ES-I3 (cell line): Measurements from ENCODE around the gene SPG11.

ENCODE experiments used
- H3K36me3 ChIP-seq: 2 replicates; pipeline ENCODE4 v1.6.1; 2013; ENCODE audit warnings: mild to moderate bottlenecking, low read length, control low read depth, moderate library complexity; ENCODE audit not compliant: insufficient read depth
- H3K4me1 ChIP-seq: 2 replicates; pipeline ENCODE4 v1.6.1; 2013; ENCODE audit warnings: mild to moderate bottlenecking, control low read depth, low read length; ENCODE audit not compliant: insufficient read depth
- H3K9ac ChIP-seq: 2 replicates; pipeline ENCODE4 v1.6.1; 2013; ENCODE audit warnings: low read depth, mild to moderate bottlenecking, low read length, moderate library complexity
- H3K9me3 ChIP-seq: 2 replicates; pipeline ENCODE4 v1.6.1; 2013; ENCODE audit warnings: mild to moderate bottlenecking, low read length, moderate library complexity; ENCODE audit not compliant: control insufficient read depth, insufficient read depth

SPG11 gene

DNA sequence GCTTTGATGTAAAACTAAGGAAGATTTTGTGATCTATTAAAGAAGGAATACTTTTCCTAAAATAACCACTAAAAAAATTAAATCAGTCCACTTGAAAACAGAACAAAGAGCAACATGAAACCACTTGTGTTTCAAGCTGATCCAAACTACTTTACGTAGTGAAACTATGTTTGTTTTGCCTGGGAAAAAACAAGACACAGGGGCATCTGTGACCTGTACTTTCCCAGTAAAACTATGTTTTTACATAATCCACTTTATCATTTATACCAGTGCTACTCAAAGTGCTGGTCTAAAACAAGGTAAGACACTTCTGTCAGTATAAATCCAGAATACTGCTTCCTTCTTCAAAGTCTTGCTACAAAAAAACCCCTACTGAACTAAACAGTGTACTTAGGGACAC lies 56.7 kb downstream of the SPG11 start:
- Histone ChIP-seq H3K9me3 (no peaks in the 10 kb centered on the region), H3K36me3 (peaks cover 9% of the 10 kb centered on the region), H3K9ac (no peak overlapping the region), H3K4me1 (no peaks in the 10 kb centered on the region)

DNA sequence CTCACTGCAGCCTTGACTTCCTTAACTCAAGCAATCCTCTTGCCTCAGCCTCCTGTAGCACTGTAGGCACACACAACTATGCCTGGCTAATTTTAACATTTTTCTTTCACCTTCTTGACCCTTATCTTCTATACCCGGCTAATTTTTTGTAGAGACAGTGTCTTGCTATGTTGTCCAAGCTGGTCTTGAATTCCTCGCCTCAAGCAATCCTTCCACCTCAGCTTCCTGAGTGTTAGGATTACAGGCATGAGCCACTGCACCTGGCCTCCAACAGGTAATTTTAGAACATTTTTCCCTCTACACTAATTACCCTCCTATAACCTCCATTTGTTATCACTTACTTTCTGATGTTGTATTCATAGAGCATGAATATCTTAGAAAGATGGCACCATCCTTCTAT lies 60.3 kb downstream of the SPG11 start:
- Histone ChIP-seq H3K4me1 (no peaks in the 10 kb centered on the region), H3K36me3 (peaks cover 10% of the 10 kb centered on the region), H3K9me3 (no peaks in the 10 kb centered on the region), H3K9ac (no peak overlapping the region)

DNA sequence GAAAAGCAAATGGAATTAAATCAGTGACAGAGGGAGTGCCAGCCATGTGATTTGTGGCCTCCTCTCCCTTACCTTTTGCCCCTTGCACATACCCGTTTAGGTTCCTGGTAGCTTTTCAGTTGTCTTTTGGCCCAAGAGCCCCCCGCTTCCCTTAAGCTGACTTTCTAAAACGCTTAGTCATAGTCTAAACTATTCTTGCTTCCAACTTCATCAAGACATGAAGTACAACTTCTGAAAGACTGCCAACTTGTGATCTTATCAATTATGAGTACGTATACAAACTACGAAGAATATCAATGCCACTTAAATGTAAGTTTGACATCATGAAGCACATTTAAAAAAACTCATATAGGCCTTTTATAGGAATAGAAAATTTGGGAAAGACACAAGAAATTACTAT lies 64.6 kb downstream of the SPG11 start:
- Histone ChIP-seq H3K36me3 (peaks cover 23% of the 10 kb centered on the region), H3K9me3 (no peaks in the 10 kb centered on the region), H3K9ac (no peak overlapping the region), H3K4me1 (no peaks in the 10 kb centered on the region)

DNA sequence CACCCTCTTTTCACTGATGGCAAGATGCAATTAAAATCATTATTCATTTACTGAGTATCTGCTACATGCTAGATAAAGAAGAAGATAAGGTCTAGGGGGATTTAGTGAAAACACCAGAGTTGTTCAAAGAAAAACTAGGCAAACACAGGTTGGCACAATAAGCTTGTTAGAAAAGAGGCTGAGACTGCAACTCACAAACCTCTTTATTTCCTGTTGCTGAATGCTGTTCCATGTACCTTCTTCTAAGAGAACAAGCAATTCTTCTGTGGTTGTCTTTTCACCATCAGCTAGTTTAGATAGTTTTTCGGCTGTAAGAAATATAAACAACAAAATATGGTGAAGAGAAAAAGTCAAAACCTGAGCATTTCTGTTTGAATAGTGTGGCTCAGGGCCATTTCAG lies 65.4 kb downstream of the SPG11 start:
- H3K4me1 ChIP-seq: no peaks in the 10 kb centered on the region
- peaks cover 23% of the 10 kb centered on the region for H3K36me3 ChIP-seq
- H3K9me3 ChIP-seq: no peaks in the 10 kb centered on the region
- no peak overlapping the region for H3K9ac ChIP-seq

DNA sequence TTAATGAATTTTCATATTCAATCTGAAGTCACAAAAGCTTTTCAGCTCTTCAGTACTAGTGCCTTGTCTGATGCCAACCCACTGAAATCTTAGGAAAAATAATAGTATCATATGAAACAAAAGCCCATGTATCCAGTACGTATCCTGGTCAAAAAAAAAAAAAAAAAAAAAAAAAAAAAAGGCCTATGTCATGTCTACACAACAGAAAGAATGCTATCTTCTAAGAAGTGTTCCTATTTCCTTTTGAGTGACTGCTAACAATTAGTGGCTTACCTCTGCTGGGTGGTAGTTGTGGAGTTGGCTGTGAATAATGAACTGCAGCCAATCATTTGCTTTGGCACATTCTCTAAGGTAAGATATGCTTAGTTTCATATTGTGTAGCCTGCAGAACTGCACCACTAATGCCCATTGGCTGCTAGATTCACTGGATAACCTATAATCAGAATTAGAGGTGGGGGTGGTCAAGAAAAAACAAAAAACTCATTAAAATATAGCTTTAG lies 66.9 kb downstream of the SPG11 start:
- Histone ChIP-seq H3K4me1 (no peaks in the 10 kb centered on the region), H3K9me3 (no peaks in the 10 kb centered on the region), H3K36me3 (peaks cover 31% of the 10 kb centered on the region), H3K9ac (no peak overlapping the region)

DNA sequence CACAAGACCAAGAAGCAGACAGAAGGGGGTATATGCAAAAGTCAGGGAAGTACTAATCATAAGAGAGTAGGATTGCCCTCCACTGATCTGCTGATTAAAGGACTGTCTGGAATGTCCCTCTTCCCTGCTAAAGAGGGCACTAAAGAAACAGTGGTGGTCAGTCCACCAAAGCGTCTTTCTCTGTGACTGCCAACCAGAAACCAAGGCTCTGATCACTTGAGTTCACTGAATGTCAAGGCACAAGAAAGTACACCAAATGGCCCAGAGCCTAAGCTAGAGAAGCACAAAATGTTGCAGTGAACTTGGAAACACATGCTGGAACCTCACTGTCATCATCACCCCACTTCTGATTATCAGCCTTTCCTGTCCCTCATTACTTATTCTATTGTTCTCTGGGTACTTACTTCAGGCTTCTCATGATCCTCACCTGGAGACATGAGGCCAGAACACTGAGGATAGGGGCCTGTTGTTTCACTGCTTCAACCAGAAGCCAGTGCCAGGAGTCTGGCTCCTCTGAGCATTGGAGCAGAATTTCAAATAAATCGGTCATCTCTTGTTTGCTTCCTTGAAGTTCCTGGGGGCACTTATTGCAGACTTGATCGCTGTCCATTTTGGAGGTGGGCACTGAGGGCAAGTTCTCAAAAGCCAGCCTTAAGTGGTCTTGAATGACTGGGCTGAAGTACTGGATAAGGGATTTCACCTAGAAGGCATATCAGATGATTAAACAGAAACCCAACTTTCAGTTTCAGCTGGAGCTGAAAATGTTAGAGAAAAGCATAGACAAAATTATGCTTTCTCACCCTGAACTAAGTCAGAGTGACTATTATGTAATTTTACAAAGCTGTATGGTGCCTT lies 67.6 kb downstream of the SPG11 start:
- Histone ChIP-seq H3K36me3 (peaks cover 31% of the 10 kb centered on the region), H3K4me1 (no peaks in the 10 kb centered on the region), H3K9me3 (no peaks in the 10 kb centered on the region), H3K9ac (no peak overlapping the region)

DNA sequence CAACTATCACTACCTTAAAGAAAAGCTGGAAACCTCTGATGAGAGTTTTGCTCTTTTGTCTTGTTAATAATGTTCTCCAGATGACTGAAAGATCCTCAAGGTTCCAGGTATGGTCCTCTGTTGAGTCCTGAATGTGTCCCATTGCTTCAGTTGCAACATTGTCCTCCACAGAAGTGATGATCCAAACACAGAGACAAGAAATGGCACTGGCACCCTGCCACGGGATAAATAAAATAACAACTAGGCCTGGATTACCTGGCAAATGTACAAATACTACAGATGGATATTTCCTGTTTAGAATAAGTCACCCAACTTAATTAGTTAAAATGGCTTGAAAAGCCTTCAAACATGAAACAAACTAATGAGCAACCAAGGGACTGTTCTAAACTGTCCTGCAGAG lies 68.2 kb downstream of the SPG11 start:
- Histone ChIP-seq H3K9me3 (no peaks in the 10 kb centered on the region), H3K4me1 (no peaks in the 10 kb centered on the region), H3K36me3 (peaks cover 35% of the 10 kb centered on the region)

DNA sequence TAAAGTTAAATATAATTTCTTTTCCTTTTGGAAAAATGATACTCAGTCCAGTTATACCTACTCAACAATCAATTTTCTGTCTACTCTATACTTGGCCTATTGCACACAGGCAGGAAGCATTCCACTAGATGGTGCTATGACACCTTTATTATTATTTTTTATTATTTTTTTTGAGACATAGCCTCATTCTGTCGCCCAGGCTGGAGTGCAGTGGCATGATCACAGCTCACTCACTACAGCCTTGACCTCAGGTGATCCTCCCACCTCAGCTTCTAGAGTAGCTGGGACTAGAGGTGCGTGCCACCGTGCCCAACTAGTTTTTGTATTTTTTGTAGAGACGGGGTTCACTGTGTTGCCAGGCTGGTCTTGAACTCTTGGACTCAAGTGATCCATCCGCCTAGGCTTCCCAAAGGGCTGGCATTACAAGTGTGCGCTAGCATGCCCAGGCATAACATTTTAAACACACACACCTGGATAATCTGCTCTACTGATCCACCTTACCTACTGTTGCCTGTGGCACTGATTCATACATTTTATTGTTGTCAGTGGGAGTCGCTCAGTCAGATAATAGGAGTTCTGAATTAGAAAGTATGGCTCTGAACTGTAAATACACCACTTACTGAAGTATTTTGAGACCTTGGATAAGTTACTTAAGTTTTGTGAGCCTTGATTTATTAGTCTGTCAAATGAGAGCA lies 70.3 kb downstream of the SPG11 start:
- H3K36me3 ChIP-seq: peaks cover 33% of the 10 kb centered on the region
- no peaks in the 10 kb centered on the region for H3K4me1 ChIP-seq
- H3K9ac ChIP-seq: no peak overlapping the region
- no peaks in the 10 kb centered on the region for H3K9me3 ChIP-seq

More for the DNA sequence above, 68.2 kb downstream of the SPG11 start:
- no peak overlapping the region for H3K9ac ChIP-seq

DNA sequence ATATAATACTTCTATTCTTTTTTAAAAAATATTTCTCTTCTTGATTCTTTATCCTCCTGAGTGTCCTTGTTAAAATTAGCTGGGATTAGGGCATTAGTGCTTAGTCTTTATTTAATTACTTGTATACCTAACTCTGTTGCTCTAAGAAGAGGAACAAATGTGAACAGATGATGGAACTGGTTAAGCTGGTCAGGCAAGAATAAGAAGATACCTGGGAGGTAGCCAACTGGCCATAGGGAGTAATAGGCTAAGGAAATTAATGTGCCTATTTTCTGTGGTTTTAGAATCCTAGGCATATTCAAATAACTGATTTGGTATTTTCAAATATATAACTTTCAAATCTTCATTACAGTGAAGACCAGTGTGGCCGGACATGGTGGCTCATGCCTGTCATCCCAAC lies 72.1 kb downstream of the SPG11 start:
- no peaks in the 10 kb centered on the region for H3K4me1 ChIP-seq
- no peak overlapping the region for H3K9ac ChIP-seq
- no peaks in the 10 kb centered on the region for H3K9me3 ChIP-seq
- H3K36me3 ChIP-seq: peaks cover 41% of the 10 kb centered on the region

DNA sequence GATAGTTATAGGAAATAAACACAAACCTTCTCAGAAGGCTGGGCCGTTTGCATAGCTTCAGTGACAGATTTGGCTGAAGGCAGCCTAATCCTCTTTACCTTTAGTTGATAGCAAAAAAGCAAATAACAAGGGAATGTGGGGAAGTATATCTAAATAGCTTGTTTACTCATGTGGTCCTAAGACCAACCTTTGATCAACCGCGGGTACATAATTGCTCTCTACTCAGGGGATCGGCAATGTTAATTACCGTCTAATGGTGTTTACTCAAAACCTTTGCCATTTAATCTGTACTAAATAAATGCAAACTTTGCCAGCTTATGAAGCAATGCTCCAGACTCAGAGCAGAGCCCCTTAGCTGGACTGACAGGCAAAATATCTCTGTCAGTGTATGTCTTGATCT lies 74.9 kb downstream of the SPG11 start:
- Histone ChIP-seq H3K4me1 (no peaks in the 10 kb centered on the region), H3K9ac (no peak overlapping the region), H3K36me3 (peaks cover 35% of the 10 kb centered on the region), H3K9me3 (no peaks in the 10 kb centered on the region)

DNA sequence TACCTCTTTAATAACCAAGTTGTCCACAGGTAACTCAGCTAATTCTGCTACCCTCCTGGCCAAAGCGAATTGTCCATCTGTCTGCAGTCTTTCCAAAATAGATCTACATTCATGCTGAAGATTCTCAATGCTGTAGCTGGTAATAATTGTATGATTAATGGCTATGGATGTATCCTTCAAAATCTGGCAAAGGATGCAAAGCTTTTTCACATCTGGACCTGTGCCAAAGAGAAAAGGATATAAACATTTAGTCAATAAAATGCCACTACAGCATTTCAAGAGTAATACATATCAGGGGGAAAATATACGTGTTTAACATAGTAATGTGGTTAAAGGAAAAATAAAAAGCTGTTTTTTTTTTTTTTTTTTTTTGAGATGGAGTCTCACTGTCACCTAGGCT lies 77.8 kb downstream of the SPG11 start:
- Histone ChIP-seq H3K4me1 (no peaks in the 10 kb centered on the region), H3K9ac (no peak overlapping the region), H3K36me3 (peaks cover 27% of the 10 kb centered on the region)

DNA sequence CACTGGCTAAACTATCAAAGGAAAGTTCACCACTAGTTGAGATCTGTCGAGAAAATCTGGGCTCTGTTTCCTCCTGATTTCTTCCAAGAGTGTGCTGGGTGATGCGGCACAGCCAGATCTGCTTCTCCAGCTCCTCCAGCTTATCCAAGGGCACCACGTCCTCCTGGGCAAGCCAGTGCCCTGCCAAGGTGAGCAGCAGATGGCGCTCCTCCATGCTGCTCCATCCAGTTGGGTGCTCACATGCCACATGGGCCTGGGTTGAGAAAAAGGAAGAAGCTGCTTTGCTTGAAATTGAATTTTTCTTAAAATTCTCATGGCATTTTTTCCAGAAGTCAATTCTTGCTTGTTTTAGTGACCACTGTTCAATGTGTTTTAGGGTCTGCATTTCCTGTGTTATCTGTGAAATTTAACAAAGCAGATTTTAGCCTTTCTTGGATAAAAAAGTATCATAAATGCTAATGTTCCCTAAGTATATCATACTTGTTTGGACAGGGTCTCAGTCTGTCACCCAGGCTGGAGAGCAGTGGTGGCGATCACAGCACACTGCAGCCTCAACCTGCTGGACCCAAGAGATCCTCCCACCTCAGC lies 79.2 kb downstream of the SPG11 start:
- Histone ChIP-seq H3K9ac (no peak overlapping the region), H3K4me1 (no peaks in the 10 kb centered on the region), H3K36me3 (peaks cover 23% of the 10 kb centered on the region), H3K9me3 (no peaks in the 10 kb centered on the region; the same call in 1 of the 2 replicates)

More for the DNA sequence above, 77.8 kb downstream of the SPG11 start:
- H3K9me3 ChIP-seq: no peaks in the 10 kb centered on the region; the same call in 1 of the 2 replicates

DNA sequence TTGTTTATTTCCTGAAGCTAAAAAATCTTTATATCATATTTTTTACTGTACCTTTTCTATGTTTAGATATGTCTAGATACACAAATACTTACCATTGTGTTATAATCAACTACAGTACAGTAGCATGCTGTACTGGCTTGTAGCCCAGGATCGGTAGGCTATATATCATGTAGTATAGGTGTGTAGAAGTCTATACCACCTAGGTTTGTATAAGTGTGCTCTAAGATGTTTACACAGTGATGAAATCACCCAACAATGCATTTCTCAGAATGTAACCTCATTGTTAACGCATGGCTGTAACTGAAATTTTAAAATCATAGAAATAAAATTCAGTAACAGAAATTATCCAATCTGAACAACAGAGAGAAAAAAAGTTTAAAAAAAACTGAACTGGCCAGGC lies 83.4 kb downstream of the SPG11 start:
- H3K4me1 ChIP-seq: no peaks in the 10 kb centered on the region
- no peaks in the 10 kb centered on the region; the same call in 1 of the 2 replicates for H3K9me3 ChIP-seq
- H3K9ac ChIP-seq: no peak overlapping the region
- H3K36me3 ChIP-seq: peaks cover 6% of the 10 kb centered on the region

DNA sequence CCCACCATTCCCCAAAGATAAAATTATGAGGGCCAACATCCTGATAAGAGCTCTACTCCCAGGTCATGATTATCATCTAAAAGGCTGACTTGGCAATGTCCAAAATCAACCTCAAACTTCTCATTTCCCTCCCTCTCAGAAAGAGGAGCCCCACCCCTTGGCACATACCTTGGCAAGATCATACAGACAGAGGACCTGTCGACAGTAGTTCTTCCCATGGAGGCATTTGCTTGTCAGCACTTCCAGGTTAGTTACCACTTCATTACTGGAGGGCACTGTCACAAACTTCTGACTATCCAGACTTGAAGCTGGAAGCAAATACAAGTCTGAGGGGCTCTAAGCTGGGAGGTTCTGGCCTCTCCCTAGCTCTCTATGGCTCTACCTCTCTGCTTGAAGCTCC lies 88.7 kb downstream of the SPG11 start:
- Histone ChIP-seq H3K4me1 (no peaks in the 10 kb centered on the region), H3K36me3 (peaks cover 18% of the 10 kb centered on the region; the same call in 1 of the 2 replicates), H3K9me3 (no peaks in the 10 kb centered on the region), H3K9ac (no peak overlapping the region)
